ENCODE measurements around the gene NCAPG2. TPM values are rescaled to one million over a fixed set of nuclear protein-coding genes. Genes with fewer than 3 reads are reported as not detected.

Gene NCAPG2
- total RNA-seq, 1 experiment from 2014 or later = 99.5 TPM

DNA sequence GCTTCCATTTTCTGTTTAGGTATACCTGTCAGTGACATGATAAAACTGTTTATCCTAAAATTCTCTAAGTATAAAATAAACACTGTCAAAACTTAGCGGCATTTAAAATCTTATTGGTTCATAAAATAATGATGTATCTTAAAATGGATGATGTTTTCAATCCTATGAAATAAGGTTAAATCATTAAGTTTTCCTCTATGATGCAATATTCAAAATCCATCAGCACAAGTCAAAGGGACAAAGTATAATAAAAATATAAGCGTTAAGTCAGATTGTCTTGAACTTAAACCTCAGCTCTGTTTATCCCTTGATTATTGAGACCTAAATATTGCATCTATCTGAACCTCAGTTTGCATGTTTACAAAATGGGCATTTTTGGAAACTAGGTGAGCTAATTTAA is 46.6 kb upstream of the NCAPG2 start:
- peaks cover 41% of the 10 kb centered on the region for H3K36me3 ChIP-seq (ENCODE audit: low read depth)
- no peaks in the 10 kb centered on the region for H3K9me2 ChIP-seq (ENCODE audit: insufficient read depth)
- TF ChIP-seq EZH2 (IDR thresholded peaks at IDR 0.05; ENCODE audit: low read depth) = no peak
- TF ChIP-seq, protein P1, sequence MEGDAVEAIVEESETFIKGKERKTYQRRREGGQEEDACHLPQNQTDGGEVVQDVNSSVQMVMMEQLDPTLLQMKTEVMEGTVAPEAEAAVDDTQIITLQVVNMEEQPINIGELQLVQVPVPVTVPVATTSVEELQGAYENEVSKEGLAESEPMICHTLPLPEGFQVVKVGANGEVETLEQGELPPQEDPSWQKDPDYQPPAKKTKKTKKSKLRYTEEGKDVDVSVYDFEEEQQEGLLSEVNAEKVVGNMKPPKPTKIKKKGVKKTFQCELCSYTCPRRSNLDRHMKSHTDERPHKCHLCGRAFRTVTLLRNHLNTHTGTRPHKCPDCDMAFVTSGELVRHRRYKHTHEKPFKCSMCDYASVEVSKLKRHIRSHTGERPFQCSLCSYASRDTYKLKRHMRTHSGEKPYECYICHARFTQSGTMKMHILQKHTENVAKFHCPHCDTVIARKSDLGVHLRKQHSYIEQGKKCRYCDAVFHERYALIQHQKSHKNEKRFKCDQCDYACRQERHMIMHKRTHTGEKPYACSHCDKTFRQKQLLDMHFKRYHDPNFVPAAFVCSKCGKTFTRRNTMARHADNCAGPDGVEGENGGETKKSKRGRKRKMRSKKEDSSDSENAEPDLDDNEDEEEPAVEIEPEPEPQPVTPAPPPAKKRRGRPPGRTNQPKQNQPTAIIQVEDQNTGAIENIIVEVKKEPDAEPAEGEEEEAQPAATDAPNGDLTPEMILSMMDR (conservative IDR thresholded peaks at IDR 0.05) = no peak
- no peaks in the 10 kb centered on the region for H3K9me3 ChIP-seq (ENCODE audit: insufficient read depth, low read depth)
- DNase-seq = no peak
- no peaks in the 10 kb centered on the region for H3K4me1 ChIP-seq (replicated peaks; ENCODE audit: insufficient read depth)
- no peak overlapping the region for H2AFZ ChIP-seq
- intact Hi-C loops (cut with micrococcal nuclease; ENCODE audit: unreplicated experiment) = no loop called here
- H3F3A ChIP-seq (ENCODE audit: insufficient read depth, low read depth) = no peaks in the 10 kb centered on the region
- H4K20me1 ChIP-seq (ENCODE audit: insufficient read depth) = no peaks in the 10 kb centered on the region
- H3K27ac ChIP-seq = no peak overlapping the region
- POLR2A ChIA-PET (ENCODE audit: unreplicated experiment) = interaction anchor here (0.7 kb wide), 1 partner anchor 68 kb away, joined by 4 read pairs; no protein-coding TSS in a partner anchor
- no peak overlapping the region for H3K4me3 ChIP-seq
- no peaks in the 10 kb centered on the region for H3K79me2 ChIP-seq (ENCODE audit: low read depth)
- no peak overlapping the region for H3K4me2 ChIP-seq
- CTCF ChIA-PET = no interaction called here
- no TSS peak for BruUV-seq (replicated peaks)
- H3K27me3 ChIP-seq (ENCODE audit: insufficient read depth, low read depth) = no peaks in the 10 kb centered on the region

DNA sequence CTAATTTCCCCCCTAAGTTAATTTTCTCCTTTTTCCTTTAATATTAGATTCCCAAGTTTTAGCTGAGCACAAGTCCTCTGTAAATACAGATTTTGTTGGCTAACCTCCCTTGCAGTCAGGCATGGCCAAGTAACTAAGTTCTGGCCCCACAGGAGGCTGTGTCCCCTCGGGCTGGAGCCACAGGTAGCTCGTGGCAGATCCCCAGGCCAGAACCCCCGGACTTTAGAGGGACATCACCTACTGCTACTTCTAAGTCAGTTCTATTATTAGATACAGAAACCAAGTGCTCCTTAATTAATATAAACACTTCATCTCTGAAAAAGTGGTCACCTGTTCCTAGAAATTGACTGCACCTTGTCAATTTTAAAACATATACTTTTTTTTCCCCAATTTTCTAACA is 46.1 kb upstream of the NCAPG2 start:
- H3K4me1 ChIP-seq (replicated peaks; ENCODE audit: insufficient read depth) = no peaks in the 10 kb centered on the region
- H3K27me3 ChIP-seq (ENCODE audit: insufficient read depth, low read depth) = no peaks in the 10 kb centered on the region
- H4K20me1 ChIP-seq (ENCODE audit: insufficient read depth) = 0 out of 2 replicates have a peak, but pooled peaks cover 3% of the 10 kb centered on the region
- no peaks in the 10 kb centered on the region for H3K9me3 ChIP-seq (ENCODE audit: insufficient read depth, low read depth)
- H3K4me3 ChIP-seq = no peak overlapping the region
- H3K9me2 ChIP-seq (ENCODE audit: insufficient read depth) = no peaks in the 10 kb centered on the region
- H3K4me2 ChIP-seq = no peak overlapping the region
- ChIA-PET POLR2A (ENCODE audit: unreplicated experiment) (interaction anchor here (0.7 kb wide), 1 partner anchor 68 kb away, joined by 4 read pairs; no protein-coding TSS in a partner anchor), CTCF (no interaction called here)
- no peaks in the 10 kb centered on the region for H3F3A ChIP-seq (ENCODE audit: insufficient read depth, low read depth)
- DNase-seq = no peak
- no peaks in the 10 kb centered on the region for H3K79me2 ChIP-seq (ENCODE audit: low read depth)
- TF ChIP-seq, protein P1 (conservative IDR thresholded peaks at IDR 0.05) = no peak
- TF ChIP-seq EZH2 (IDR thresholded peaks at IDR 0.05; ENCODE audit: low read depth) = no peak
- peaks cover 42% of the 10 kb centered on the region for H3K36me3 ChIP-seq (ENCODE audit: low read depth)
- no TSS peak for BruUV-seq (replicated peaks)
- intact Hi-C loops (cut with micrococcal nuclease; ENCODE audit: unreplicated experiment) = no loop called here
- no peak overlapping the region for H2AFZ ChIP-seq
- H3K27ac ChIP-seq = no peak overlapping the region

DNA sequence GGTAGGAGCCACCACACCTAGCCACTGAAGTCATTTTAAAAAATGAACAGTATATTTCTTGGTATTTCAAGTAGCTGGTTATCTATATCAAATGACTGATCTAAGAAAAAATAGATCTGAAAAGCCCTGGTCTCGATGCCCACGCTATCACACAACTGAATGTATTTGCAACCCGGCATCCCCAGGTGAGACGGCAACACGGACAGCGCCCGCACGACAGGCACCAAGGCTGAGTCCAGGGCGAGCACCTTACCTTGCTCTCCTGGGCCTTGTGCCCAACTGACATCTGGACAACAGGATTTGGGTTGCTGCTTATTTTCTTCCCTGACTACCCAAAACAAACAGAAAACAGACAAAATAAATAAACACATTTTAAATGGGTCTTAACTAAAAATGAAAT is 44.8 kb upstream of the NCAPG2 start:
- H3K4me1 ChIP-seq (replicated peaks; ENCODE audit: insufficient read depth) = no peaks in the 10 kb centered on the region
- H3F3A ChIP-seq (ENCODE audit: insufficient read depth, low read depth) = no peaks in the 10 kb centered on the region
- no peaks in the 10 kb centered on the region for H3K9me2 ChIP-seq (ENCODE audit: insufficient read depth)
- no peaks in the 10 kb centered on the region for H3K9me3 ChIP-seq (ENCODE audit: insufficient read depth, low read depth)
- 0 out of 2 replicates have a peak, but pooled peaks cover 5% of the 10 kb centered on the region for H4K20me1 ChIP-seq (ENCODE audit: insufficient read depth)
- intact Hi-C loops (cut with micrococcal nuclease; ENCODE audit: unreplicated experiment) = no loop called here
- H3K27me3 ChIP-seq (ENCODE audit: insufficient read depth, low read depth) = no peaks in the 10 kb centered on the region
- ChIA-PET POLR2A (ENCODE audit: unreplicated experiment) (no interaction called here), CTCF (no interaction called here)
- H2AFZ ChIP-seq = no peak overlapping the region
- no peak overlapping the region for H3K4me2 ChIP-seq
- no peak for DNase-seq
- H3K27ac ChIP-seq = no peak overlapping the region
- no peak overlapping the region for H3K4me3 ChIP-seq
- TF ChIP-seq, protein P1 (conservative IDR thresholded peaks at IDR 0.05) = no peak
- TF ChIP-seq EZH2 (IDR thresholded peaks at IDR 0.05; ENCODE audit: low read depth) = no peak
- H3K79me2 ChIP-seq (ENCODE audit: low read depth) = no peaks in the 10 kb centered on the region
- BruUV-seq (replicated peaks) = no TSS peak
- H3K36me3 ChIP-seq (ENCODE audit: low read depth) = peaks cover 46% of the 10 kb centered on the region
